Hindlimb muscle (tissue), 1 donor: Measurements from ENCODE around the gene CYB561D1. TPM values are rescaled to one million over a fixed set of nuclear protein-coding genes. Genes with fewer than 3 reads are reported as not detected.

Experiments used
- DNase-seq: peaks from one replicate; pipeline ENCODE4 v3.0.0-alpha.2; 2013
- polyA plus RNA-seq: library from polyadenylated mRNA; unstranded; fragments of 120-200 nt; gene quantifications from one replicate; pipeline ENCODE4 v1.2.1, GENCODE V29; 2013; ENCODE audit not compliant: insufficient read length

CYB561D1 gene
- polyA plus RNA-seq, 1 donor = 11.5 TPM

- DNase-seq = no peak
Observed at GRCh38 chr1:109481646-109482045, 12.2 kb upstream of the CYB561D1 start.

GRCh38 chr1:109482242-109482641 lies 11.7 kb upstream of the CYB561D1 start:
- no peak for DNase-seq

- peak; percentile 53 for DNase-seq
Observed at GRCh38 chr1:109482791-109483671, 10.9 kb upstream of the CYB561D1 start.

GRCh38 chr1:109483672-109484518 lies 10.0 kb upstream of the CYB561D1 start, which contains the start of gene ATXN7L2:
Gene ATXN7L2, plus strand, starts transcription at chr1:109483905. Its CDS starts 49 bp downstream, at chr1:109483954.
- DNase-seq = peak; percentile 96

- no peak for DNase-seq
Observed at GRCh38 chr1:109484519-109484975, 9.3 kb upstream of the CYB561D1 start.

GRCh38 chr1:109485001-109485400 lies 8.9 kb upstream of the CYB561D1 start:
- DNase-seq = no peak

- DNase-seq = no peak
Observed at GRCh38 chr1:109487261-109487660, 6.6 kb upstream of the CYB561D1 start.

- DNase-seq = no peak
Observed at GRCh38 chr1:109488201-109488600, 5.7 kb upstream of the CYB561D1 start.

- no peak for DNase-seq
Observed at GRCh38 chr1:109488696-109489095, 5.2 kb upstream of the CYB561D1 start.

- peak; percentile 68 for DNase-seq
Observed at GRCh38 chr1:109490029-109490933, 3.6 kb upstream of the CYB561D1 start.

- no peak for DNase-seq
Observed at GRCh38 chr1:109490934-109491302, 3.0 kb upstream of the CYB561D1 start.

GRCh38 chr1:109491372-109491771 lies 2.5 kb upstream of the CYB561D1 start:
- no peak for DNase-seq

GRCh38 chr1:109492779-109493178 lies 1.1 kb upstream of the CYB561D1 start:
- DNase-seq = no peak

- DNase-seq = no peak
Observed at GRCh38 chr1:109493227-109493626, 667 bp upstream of the CYB561D1 start.

- DNase-seq = no peak
Observed at GRCh38 chr1:109495738-109496137, 1.8 kb downstream of the CYB561D1 start.

- DNase-seq = no peak
Observed at GRCh38 chr1:109497449-109498160, 3.7 kb downstream of the CYB561D1 start.

GRCh38 chr1:109498161-109498801 lies 4.4 kb downstream of the CYB561D1 start:
- DNase-seq = no peak

GRCh38 chr1:109499081-109499480 lies 5.2 kb downstream of the CYB561D1 start:
- DNase-seq = no peak

- DNase-seq = no peak
Observed at GRCh38 chr1:109499661-109500536, 6.0 kb downstream of the CYB561D1 start.

GRCh38 chr1:109500941-109501381 lies 7.1 kb downstream of the CYB561D1 start:
- no peak for DNase-seq
